Panc1 (cell line): Measurements from ENCODE around the gene MCU. TPM values are rescaled to one million over a fixed set of nuclear protein-coding genes. Genes with fewer than 3 reads are reported as not detected.

Experiments
- ATAC-seq: fragments of 200-7000 bp; cut with Tn5 transposase; 2 replicates; pipeline ENCODE4 v1.9.1; 2020; ENCODE audit warnings: mild to moderate bottlenecking, moderate library complexity
- BruUV-seq: library from RNA; stranded (reverse); fragments of 400-500 nt; replicated peaks from 2 replicates; lab custom pipeline; 2021; lab: Mats Ljungman, UMichigan
- CTCF ChIA-PET: fragments of 300-600 bp; sonication (Branson Sonifier 250); formaldehyde crosslinking; loops from one replicate; lab custom pipeline; 2022; ENCODE audit warnings: antibody characterized with exemption; lab: Charles Lee
- POLR2A ChIA-PET: fragments of 300-600 bp; sonication (Branson Sonifier 250); formaldehyde crosslinking; loops from one replicate; lab custom pipeline; 2022; ENCODE audit warnings: antibody characterized with exemption; lab: Charles Lee
- DNase-seq: peaks from one replicate; pipeline ENCODE4 v3.0.0-alpha.2; 2010; ENCODE audit warnings: low read depth, low spot score
- H3K27ac ChIP-seq: 2 replicates; pipeline ENCODE4 v1.5.1; 2011; ENCODE audit warnings: mild to moderate bottlenecking, low read length, inconsistent platforms
- H3K27me3 ChIP-seq: fragments of 200-500 bp; sonication (Bioruptor generic); 2 replicates; pipeline ENCODE4 v1.6.0; 2014; ENCODE audit warnings: low read length, inconsistent platforms; ENCODE audit not compliant: control insufficient read depth, insufficient read depth
- H3K36me3 ChIP-seq: fragments of 200-500 bp; sonication (Bioruptor generic); 2 replicates; pipeline ENCODE4 v1.5.1; 2014; ENCODE audit warnings: inconsistent platforms, mild to moderate bottlenecking, low read length, moderate library complexity; ENCODE audit not compliant: control insufficient read depth, insufficient read depth
- H3K4me1 ChIP-seq: 2 replicates; pipeline ENCODE4 v1.5.1; 2011; ENCODE audit warnings: inconsistent platforms, mild to moderate bottlenecking, low read length, moderate library complexity; ENCODE audit not compliant: control insufficient read depth, insufficient read depth
- H3K4me3 ChIP-seq, 2 experiments: 2 replicates each; pipeline ENCODE4 v1.5.1; 2011 to 2012; ENCODE audit warnings: low read depth in 2 of 2, low read length in 2 of 2, mild to moderate bottlenecking in 2 of 2, inconsistent platforms in 1 of 2, moderate library complexity in 1 of 2
- H3K9me3 ChIP-seq: fragments of 200-500 bp; sonication (Bioruptor generic); 2 replicates; pipeline ENCODE4 v1.5.1; 2014; ENCODE audit warnings: low read depth, mild to moderate bottlenecking, inconsistent platforms, low read length, moderate library complexity; ENCODE audit not compliant: control insufficient read depth, insufficient read depth
- CTCF ChIP-seq: fragments of 450-650 bp; IDR thresholded peaks from 2 replicates; pipeline ENCODE4 v1.5.1; 2017; ENCODE audit warnings: mild to moderate bottlenecking
- POLR2AphosphoS5 ChIP-seq: IDR thresholded peaks from 2 replicates; pipeline ENCODE4 v1.6.1; 2012; ENCODE audit warnings: mild to moderate bottlenecking, low read depth, low read length, moderate library complexity
- SIN3A ChIP-seq: IDR thresholded peaks from 2 replicates; pipeline ENCODE4 v1.6.1; 2012; ENCODE audit warnings: low read depth, mild to moderate bottlenecking, low read length, moderate library complexity, borderline replicate concordance; ENCODE audit not compliant: insufficient read depth
- TCF7L2 ChIP-seq: IDR thresholded peaks from 2 replicates; pipeline ENCODE4 v1.6.1; 2011; ENCODE audit warnings: mild to moderate bottlenecking, low read depth, low read length, inconsistent platforms
- in situ Hi-C: cut with HindIII; loops from 2 replicates; pipeline ENCODE4 v1.10.0; 2016; ENCODE audit warnings: low sequenced_read_pairs, low pct_unique_long_range_greater_than_20kb
- intact Hi-C: fragments of 100-400 bp; cut with micrococcal nuclease; formaldehyde crosslinking; loops from one replicate; pipeline ENCODE4 v1.10.0; 2022; ENCODE audit not compliant: unreplicated experiment
- total RNA-seq: library from RNA; stranded (reverse); gene quantifications from one replicate; pipeline ENCODE4 v1.2.1, GENCODE V29; 2021; ENCODE audit not compliant: unreplicated experiment
- TF ChIP-seq, protein P1 (sequence below), 2 experiments: IDR thresholded peaks; 2 replicates each; pipeline ENCODE4 v1.6.1; 2011 to 2012; ENCODE audit warnings: low read depth in 2 of 2, control low read depth in 1 of 2, low read length in 1 of 2, mild to moderate bottlenecking in 1 of 2, moderate library complexity in 1 of 2; ENCODE audit not compliant: insufficient read depth in 1 of 2

Gene MCU
- total RNA-seq, 1 experiment from 2014 or later: 31.6 TPM

- Histone ChIP-seq H3K4me1 (peaks cover 18% of the 10 kb centered on the region), H3K4me3 (peak overlapping the region; percentile 75 to 77), H3K27ac (peak overlapping the region; percentile 46; the same call in 1 of the 2 replicates), H3K9me3 (no peaks in the 10 kb centered on the region), H3K36me3 (no peaks in the 10 kb centered on the region; the same call in 1 of the 2 replicates), H3K27me3 (no peaks in the 10 kb centered on the region)
- in situ Hi-C loops (no loop called here), intact Hi-C loops (no loop called here)
- ChIA-PET CTCF (interaction anchor here (0.6 kb wide), 1 partner anchor 79 kb away, joined by 5 read pairs; no protein-coding TSS in a partner anchor), POLR2A (interaction anchor here (0.6 to 0.9 kb wide), 4 partner anchors 9 to 204 kb away, joined by 3 to 5 read pairs (median 4); no protein-coding TSS in a partner anchor)
- no peak for DNase-seq
- TF ChIP-seq POLR2AphosphoS5 (no peak), SIN3A (no peak)
- ATAC-seq: peak; percentile 6; the same call in 1 of the 2 replicates
- BruUV-seq: no TSS peak
Measured at GRCh38 chr10:72691470-72691862, 477 bp upstream of the MCU start.

DNA sequence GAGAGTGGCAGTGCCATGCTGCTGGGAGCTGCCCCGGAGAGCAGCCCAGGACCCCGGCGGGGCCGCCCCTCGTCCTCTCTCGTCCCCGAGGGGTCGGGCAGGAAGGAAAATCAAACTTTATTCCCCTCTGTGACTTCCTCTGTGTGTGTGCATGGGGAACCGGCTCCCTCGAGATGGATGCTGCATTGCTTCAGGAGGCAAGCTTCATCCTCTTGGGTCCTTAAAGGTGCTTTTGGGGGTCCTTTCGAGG, 726 bp downstream of the MCU start:
- no peak for DNase-seq
- intact Hi-C loops (no loop called here), in situ Hi-C loops (no loop called here)
- POLR2A ChIA-PET: interaction anchor here (0.6 kb wide), 1 partner anchor 571 kb away, joined by 13 read pairs; no protein-coding TSS in a partner anchor
- peak overlapping the region; percentile 75 to 77 for H3K4me3 ChIP-seq
- no peaks in the 10 kb centered on the region for H3K27me3 ChIP-seq
- no peak for ATAC-seq
- TF ChIP-seq POLR2AphosphoS5 (no peak), SIN3A (no peak), TCF7L2 (no peak), CTCF (no peak)
- TF ChIP-seq, protein P1, sequence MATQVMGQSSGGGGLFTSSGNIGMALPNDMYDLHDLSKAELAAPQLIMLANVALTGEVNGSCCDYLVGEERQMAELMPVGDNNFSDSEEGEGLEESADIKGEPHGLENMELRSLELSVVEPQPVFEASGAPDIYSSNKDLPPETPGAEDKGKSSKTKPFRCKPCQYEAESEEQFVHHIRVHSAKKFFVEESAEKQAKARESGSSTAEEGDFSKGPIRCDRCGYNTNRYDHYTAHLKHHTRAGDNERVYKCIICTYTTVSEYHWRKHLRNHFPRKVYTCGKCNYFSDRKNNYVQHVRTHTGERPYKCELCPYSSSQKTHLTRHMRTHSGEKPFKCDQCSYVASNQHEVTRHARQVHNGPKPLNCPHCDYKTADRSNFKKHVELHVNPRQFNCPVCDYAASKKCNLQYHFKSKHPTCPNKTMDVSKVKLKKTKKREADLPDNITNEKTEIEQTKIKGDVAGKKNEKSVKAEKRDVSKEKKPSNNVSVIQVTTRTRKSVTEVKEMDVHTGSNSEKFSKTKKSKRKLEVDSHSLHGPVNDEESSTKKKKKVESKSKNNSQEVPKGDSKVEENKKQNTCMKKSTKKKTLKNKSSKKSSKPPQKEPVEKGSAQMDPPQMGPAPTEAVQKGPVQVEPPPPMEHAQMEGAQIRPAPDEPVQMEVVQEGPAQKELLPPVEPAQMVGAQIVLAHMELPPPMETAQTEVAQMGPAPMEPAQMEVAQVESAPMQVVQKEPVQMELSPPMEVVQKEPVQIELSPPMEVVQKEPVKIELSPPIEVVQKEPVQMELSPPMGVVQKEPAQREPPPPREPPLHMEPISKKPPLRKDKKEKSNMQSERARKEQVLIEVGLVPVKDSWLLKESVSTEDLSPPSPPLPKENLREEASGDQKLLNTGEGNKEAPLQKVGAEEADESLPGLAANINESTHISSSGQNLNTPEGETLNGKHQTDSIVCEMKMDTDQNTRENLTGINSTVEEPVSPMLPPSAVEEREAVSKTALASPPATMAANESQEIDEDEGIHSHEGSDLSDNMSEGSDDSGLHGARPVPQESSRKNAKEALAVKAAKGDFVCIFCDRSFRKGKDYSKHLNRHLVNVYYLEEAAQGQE (IDR thresholded peaks at IDR 0.05; ENCODE audit: insufficient read depth in 1 of 2, low read depth in 2 of 2, low read length in 1 of 2): no peak
- H3K27ac ChIP-seq: peak overlapping the region; percentile 73
- H3K9me3 ChIP-seq: no peaks in the 10 kb centered on the region
- no TSS peak for BruUV-seq
- peaks cover 18% of the 10 kb centered on the region for H3K4me1 ChIP-seq
- CTCF ChIA-PET: interaction anchor here (1.0 to 1.7 kb wide), 2 partner anchors 142 to 318 kb away, joined by 4 to 14 read pairs; no protein-coding TSS in a partner anchor
- no peaks in the 10 kb centered on the region; the same call in 1 of the 2 replicates for H3K36me3 ChIP-seq
